Measurements from ENCODE around the gene PRR20G.

Gene PRR20G

GRCh38 chr3:127260826-127261555 lies 26.9 kb downstream of the PRR20G start:
- H3K27me3 Mint-ChIP-seq, result peaks cover 32% of the 10 kb centered on the region
- no peak overlapping the region for H3K27ac Mint-ChIP-seq
- DNase-seq (no peak), ATAC-seq (no peak)
- H3K4me3 Mint-ChIP-seq, result no peak overlapping the region
- H3K9me3 Mint-ChIP-seq, result no peaks in the 10 kb centered on the region
- H3K4me1 Mint-ChIP-seq, result no peaks in the 10 kb centered on the region

- Mint-ChIP-seq H3K27me3 (peaks cover 30% of the 10 kb centered on the region), H3K27ac (no peak overlapping the region), H3K4me1 (no peaks in the 10 kb centered on the region), H3K4me3 (no peak overlapping the region), H3K9me3 (no peaks in the 10 kb centered on the region)
- no peak for DNase-seq
- no peak for ATAC-seq
These were observed 27.4 kb downstream of the PRR20G start for GRCh38 chr3:127260416-127260815.

GRCh38 chr3:127259882-127260281 lies 28.0 kb downstream of the PRR20G start:
- Mint-ChIP-seq H3K4me1 (no peaks in the 10 kb centered on the region), H3K4me3 (no peak overlapping the region), H3K9me3 (no peaks in the 10 kb centered on the region), H3K27ac (no peak overlapping the region), H3K27me3 (peaks cover 25% of the 10 kb centered on the region)
- ATAC-seq (no peak), DNase-seq (no peak)

GRCh38 chr3:127258733-127259132 lies 29.1 kb downstream of the PRR20G start:
- Mint-ChIP-seq H3K4me1 (no peaks in the 10 kb centered on the region), H3K27me3 (peaks cover 15% of the 10 kb centered on the region), H3K9me3 (no peaks in the 10 kb centered on the region), H3K4me3 (no peak overlapping the region), H3K27ac (no peak overlapping the region)
- DNase-seq (no peak), ATAC-seq (no peak)

GRCh38 chr3:127257351-127257750 lies 30.5 kb downstream of the PRR20G start:
- Mint-ChIP-seq H3K27ac (no peak overlapping the region), H3K4me3 (no peak overlapping the region), H3K27me3 (peaks cover 15% of the 10 kb centered on the region), H3K4me1 (no peaks in the 10 kb centered on the region), H3K9me3 (no peaks in the 10 kb centered on the region)
- ATAC-seq (no peak), DNase-seq (no peak)

GRCh38 chr3:127256733-127257271 lies 31.0 kb downstream of the PRR20G start:
- Mint-ChIP-seq H3K27me3 (peaks cover 15% of the 10 kb centered on the region), H3K4me1 (no peaks in the 10 kb centered on the region), H3K4me3 (no peak overlapping the region), H3K27ac (no peak overlapping the region), H3K9me3 (no peaks in the 10 kb centered on the region)
- DNase-seq (no peak), ATAC-seq (no peak)

GRCh38 chr3:127256138-127256537 lies 31.7 kb downstream of the PRR20G start:
- no peak for ATAC-seq
- no peak for DNase-seq
- H3K9me3 Mint-ChIP-seq, result no peaks in the 10 kb centered on the region
- no peak overlapping the region for H3K4me3 Mint-ChIP-seq
- H3K27ac Mint-ChIP-seq, result no peak overlapping the region
- peaks cover 15% of the 10 kb centered on the region for H3K27me3 Mint-ChIP-seq
- no peaks in the 10 kb centered on the region for H3K4me1 Mint-ChIP-seq

GRCh38 chr3:127255516-127255915 lies 32.3 kb downstream of the PRR20G start:
- no peak for ATAC-seq
- H3K4me3 Mint-ChIP-seq, result no peak overlapping the region
- no peak for DNase-seq
- no peaks in the 10 kb centered on the region for H3K4me1 Mint-ChIP-seq
- H3K27me3 Mint-ChIP-seq, result peaks cover 15% of the 10 kb centered on the region
- peak overlapping the region in 1 of 2 donors; percentile 17 for H3K27ac Mint-ChIP-seq
- no peaks in the 10 kb centered on the region for H3K9me3 Mint-ChIP-seq

GRCh38 chr3:127254730-127255129 lies 33.1 kb downstream of the PRR20G start:
- no peaks in the 10 kb centered on the region for H3K4me1 Mint-ChIP-seq
- no peak for DNase-seq
- peaks cover 0 to 4% of the 10 kb centered on the region in 2 donors for H3K9me3 Mint-ChIP-seq
- no peak for ATAC-seq
- H3K27ac Mint-ChIP-seq, result no peak overlapping the region
- H3K27me3 Mint-ChIP-seq, result peaks cover 15% of the 10 kb centered on the region
- H3K4me3 Mint-ChIP-seq, result no peak overlapping the region

- Mint-ChIP-seq H3K27ac (no peak overlapping the region), H3K4me1 (no peaks in the 10 kb centered on the region), H3K9me3 (peaks cover 3 to 4% of the 10 kb centered on the region in 2 donors), H3K27me3 (peaks cover 15% of the 10 kb centered on the region), H3K4me3 (no peak overlapping the region)
- no peak for ATAC-seq
- no peak for DNase-seq
These were observed 33.7 kb downstream of the PRR20G start for GRCh38 chr3:127254033-127254644.

GRCh38 chr3:127253491-127253890 lies 34.4 kb downstream of the PRR20G start:
- Mint-ChIP-seq H3K4me1 (no peaks in the 10 kb centered on the region), H3K9me3 (peaks cover 4 to 10% of the 10 kb centered on the region in 2 donors), H3K4me3 (no peak overlapping the region), H3K27ac (no peak overlapping the region), H3K27me3 (peaks cover 15% of the 10 kb centered on the region)
- ATAC-seq (no peak), DNase-seq (no peak)

- Mint-ChIP-seq H3K4me3 (no peak overlapping the region), H3K9me3 (peaks cover 11 to 17% of the 10 kb centered on the region in 2 donors), H3K27me3 (peaks cover 15% of the 10 kb centered on the region)
These were observed 35.4 kb downstream of the PRR20G start for GRCh38 chr3:127252446-127252845.

GRCh38 chr3:127250032-127250431 lies 37.8 kb downstream of the PRR20G start:
- Mint-ChIP-seq H3K4me1 (no peaks in the 10 kb centered on the region), H3K4me3 (no peak overlapping the region), H3K27ac (no peak overlapping the region), H3K27me3 (no peaks in the 10 kb centered on the region), H3K9me3 (peaks cover 18 to 41% of the 10 kb centered on the region in 2 donors)
- no peak for ATAC-seq
- DNase-seq, result no peak

More at GRCh38 chr3:127252446-127252845, 35.4 kb downstream of the PRR20G start:
- ATAC-seq (no peak), DNase-seq (no peak)
- Mint-ChIP-seq H3K4me1 (no peaks in the 10 kb centered on the region), H3K27ac (no peak overlapping the region)

- no peak overlapping the region for H3K27ac Mint-ChIP-seq
- DNase-seq (no peak), ATAC-seq (no peak)
- H3K4me3 Mint-ChIP-seq, result no peak overlapping the region
- H3K27me3 Mint-ChIP-seq, result no peaks in the 10 kb centered on the region
- H3K4me1 Mint-ChIP-seq, result no peaks in the 10 kb centered on the region
- peaks cover 34 to 58% of the 10 kb centered on the region in 2 donors for H3K9me3 Mint-ChIP-seq
These were observed 40.6 kb downstream of the PRR20G start for GRCh38 chr3:127247292-127247691.

- ATAC-seq, result no peak
- H3K9me3 Mint-ChIP-seq, result peaks cover 23 to 32% of the 10 kb centered on the region in 2 donors
- H3K4me3 Mint-ChIP-seq, result no peak overlapping the region
- no peak for DNase-seq
- H3K27ac Mint-ChIP-seq, result no peak overlapping the region
- peaks cover 6% of the 10 kb centered on the region for H3K27me3 Mint-ChIP-seq
- no peaks in the 10 kb centered on the region for H3K4me1 Mint-ChIP-seq
These were observed 49.2 kb downstream of the PRR20G start for GRCh38 chr3:127238602-127239001.

- DNase-seq (no peak), ATAC-seq (no peak)
- Mint-ChIP-seq H3K9me3 (peaks cover 23 to 34% of the 10 kb centered on the region in 2 donors), H3K4me3 (no peak overlapping the region), H3K27me3 (peaks cover 6% of the 10 kb centered on the region), H3K27ac (no peak overlapping the region), H3K4me1 (no peaks in the 10 kb centered on the region)
These were observed 50.0 kb downstream of the PRR20G start for GRCh38 chr3:127237835-127238234.

Measured in stimulated activated naive CD8-positive, alpha-beta T cell treated with anti-CD3 and anti-CD28 coated beads, Interleukin-15, amount 100 ng/mL, for 72 hours (primary cell).